Measurements from ENCODE around the gene PRKCH. TPM values are rescaled to one million over a fixed set of nuclear protein-coding genes. Genes with fewer than 3 reads are reported as not detected.

Gene PRKCH
- total RNA-seq, 2 donors from 2014 or later = 7.2 to 8.6 TPM

GRCh38 chr14:61322011-61322798 is 826 bp downstream of the PRKCH start:
- Histone ChIP-seq H3K27me3 (ENCODE audit: control insufficient read depth, insufficient read depth, low read length, poor library complexity, severe bottlenecking) (peaks cover 40% of the 10 kb centered on the region), H3K27ac (ENCODE audit: low read depth, low read length) (no peak overlapping the region), H3K9ac (ENCODE audit: extremely low read depth, low read length, poor library complexity, severe bottlenecking) (peak overlapping the region; percentile 25), H3K9me3 (ENCODE audit: control insufficient read depth, low read length) (peaks cover 15% of the 10 kb centered on the region), H3K4me3 (ENCODE audit: low read length) (peak overlapping the region; percentile 79), H3K36me3 (ENCODE audit: control insufficient read depth, insufficient read depth, low read length) (no peaks in the 10 kb centered on the region), H3K4me1 (ENCODE audit: control insufficient read depth, insufficient read depth, low read length) (no peaks in the 10 kb centered on the region)
- TF ChIP-seq, protein P1, sequence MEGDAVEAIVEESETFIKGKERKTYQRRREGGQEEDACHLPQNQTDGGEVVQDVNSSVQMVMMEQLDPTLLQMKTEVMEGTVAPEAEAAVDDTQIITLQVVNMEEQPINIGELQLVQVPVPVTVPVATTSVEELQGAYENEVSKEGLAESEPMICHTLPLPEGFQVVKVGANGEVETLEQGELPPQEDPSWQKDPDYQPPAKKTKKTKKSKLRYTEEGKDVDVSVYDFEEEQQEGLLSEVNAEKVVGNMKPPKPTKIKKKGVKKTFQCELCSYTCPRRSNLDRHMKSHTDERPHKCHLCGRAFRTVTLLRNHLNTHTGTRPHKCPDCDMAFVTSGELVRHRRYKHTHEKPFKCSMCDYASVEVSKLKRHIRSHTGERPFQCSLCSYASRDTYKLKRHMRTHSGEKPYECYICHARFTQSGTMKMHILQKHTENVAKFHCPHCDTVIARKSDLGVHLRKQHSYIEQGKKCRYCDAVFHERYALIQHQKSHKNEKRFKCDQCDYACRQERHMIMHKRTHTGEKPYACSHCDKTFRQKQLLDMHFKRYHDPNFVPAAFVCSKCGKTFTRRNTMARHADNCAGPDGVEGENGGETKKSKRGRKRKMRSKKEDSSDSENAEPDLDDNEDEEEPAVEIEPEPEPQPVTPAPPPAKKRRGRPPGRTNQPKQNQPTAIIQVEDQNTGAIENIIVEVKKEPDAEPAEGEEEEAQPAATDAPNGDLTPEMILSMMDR (conservative IDR thresholded peaks at IDR 0.05) = no peak
- H3K4me3 Mint-ChIP-seq = peak overlapping the region; percentile 69
- peaks cover 29% of the 10 kb centered on the region for H3K27me3 Mint-ChIP-seq (ENCODE audit: insufficient read depth)
- no peak overlapping the region for H3K27ac Mint-ChIP-seq
- H3K4me1 Mint-ChIP-seq = peaks cover 9% of the 10 kb centered on the region
- peaks cover 2% of the 10 kb centered on the region for H3K36me3 Mint-ChIP-seq (ENCODE audit: low read depth)
- peak; percentile 71 for DNase-seq
- 10 to 14% methylated on average over 10 to 63 of the region's 63 CpGs for WGBS, 2 experiments (ENCODE audit: insufficient coverage in 1 of 2, insufficient read length in 1 of 2)
- H3K9me3 Mint-ChIP-seq = peaks cover 17% of the 10 kb centered on the region

- Histone ChIP-seq H3K27ac (ENCODE audit: low read depth, low read length) (no peak overlapping the region), H3K4me3 (ENCODE audit: low read length) (peak overlapping the region; percentile 79), H3K36me3 (ENCODE audit: control insufficient read depth, insufficient read depth, low read length) (no peaks in the 10 kb centered on the region), H3K4me1 (ENCODE audit: control insufficient read depth, insufficient read depth, low read length) (no peaks in the 10 kb centered on the region), H3K9ac (ENCODE audit: extremely low read depth, low read length, poor library complexity, severe bottlenecking) (no peak overlapping the region), H3K27me3 (ENCODE audit: control insufficient read depth, insufficient read depth, low read length, poor library complexity, severe bottlenecking) (peaks cover 40% of the 10 kb centered on the region), H3K9me3 (ENCODE audit: control insufficient read depth, low read length) (peaks cover 15% of the 10 kb centered on the region)
- Mint-ChIP-seq H3K27ac (no peak overlapping the region), H3K36me3 (ENCODE audit: low read depth) (peaks cover 2% of the 10 kb centered on the region), H3K4me1 (peaks cover 9% of the 10 kb centered on the region), H3K9me3 (peaks cover 17% of the 10 kb centered on the region), H3K4me3 (peak overlapping the region; percentile 69), H3K27me3 (ENCODE audit: insufficient read depth) (peaks cover 29% of the 10 kb centered on the region)
- TF ChIP-seq, protein P1 (conservative IDR thresholded peaks at IDR 0.05) = no peak
- DNase-seq = peak; percentile 64
- WGBS, 2 experiments (ENCODE audit: insufficient coverage in 1 of 2, insufficient read length in 1 of 2) = 42 to 44% methylated on average over 6 to 13 of the region's 13 CpGs
Observed at GRCh38 chr14:61322799-61323290, 1.5 kb downstream of the PRKCH start.

DNA sequence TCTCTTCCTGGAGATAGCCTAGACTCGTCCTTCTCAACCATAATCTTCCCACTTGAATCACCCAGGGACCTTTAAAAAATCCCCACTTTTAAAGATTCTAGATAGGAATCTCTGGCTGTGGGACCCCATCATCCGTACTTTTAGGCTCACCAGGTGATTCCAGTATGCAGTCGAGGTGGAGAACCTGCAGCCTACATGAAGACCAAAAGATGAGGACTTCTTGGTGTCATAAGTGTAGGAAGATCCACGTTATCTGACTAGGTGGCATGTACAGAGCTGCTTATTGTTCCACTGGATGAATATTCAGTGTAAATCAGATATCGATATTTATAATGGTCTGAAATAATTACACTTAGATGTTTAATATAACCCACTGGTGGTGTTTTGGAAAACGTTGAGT is 2.6 kb downstream of the PRKCH start:
- Mint-ChIP-seq H3K36me3 (ENCODE audit: low read depth) (peaks cover 2% of the 10 kb centered on the region), H3K9me3 (peaks cover 17% of the 10 kb centered on the region), H3K4me3 (no peak overlapping the region), H3K27ac (no peak overlapping the region), H3K4me1 (peaks cover 9% of the 10 kb centered on the region), H3K27me3 (ENCODE audit: insufficient read depth) (peaks cover 29% of the 10 kb centered on the region)
- Histone ChIP-seq H3K9me3 (ENCODE audit: control insufficient read depth, low read length) (peaks cover 15% of the 10 kb centered on the region), H3K9ac (ENCODE audit: extremely low read depth, low read length, poor library complexity, severe bottlenecking) (no peak overlapping the region), H3K27me3 (ENCODE audit: control insufficient read depth, insufficient read depth, low read length, poor library complexity, severe bottlenecking) (peaks cover 40% of the 10 kb centered on the region), H3K27ac (ENCODE audit: low read depth, low read length) (no peak overlapping the region), H3K36me3 (ENCODE audit: control insufficient read depth, insufficient read depth, low read length) (no peaks in the 10 kb centered on the region), H3K4me3 (ENCODE audit: low read length) (no peak overlapping the region), H3K4me1 (ENCODE audit: control insufficient read depth, insufficient read depth, low read length) (no peaks in the 10 kb centered on the region)
- TF ChIP-seq, protein P1 (conservative IDR thresholded peaks at IDR 0.05) = no peak
- no peak for DNase-seq
- 87 to 94% methylated on average over 4 to 6 of the region's 6 CpGs for WGBS, 2 experiments (ENCODE audit: insufficient coverage in 1 of 2, insufficient read length in 1 of 2)

All from endodermal cell (in vitro differentiated cells).